MCF 10A (cell line): ENCODE data around the gene NPS. TPM values are rescaled to one million over a fixed set of nuclear protein-coding genes. Genes with fewer than 3 reads are reported as not detected.

Source experiments
- BruUV-seq: library from RNA; stranded (reverse); fragments of 400-500 nt; replicated peaks from 2 replicates; lab custom pipeline; 2021; lab: Mats Ljungman, UMichigan
- CTCF ChIA-PET: fragments of 300-600 bp; sonication (Branson Sonifier 250); formaldehyde crosslinking; extraction: SDS; loops from one replicate; lab custom pipeline; 2021; ENCODE audit warnings: antibody characterized with exemption, inconsistent platforms; lab: Yijun Ruan, JAX
- POLR2A ChIA-PET: fragments of 300-600, 350-650 bp; sonication (Branson Sonifier 250); formaldehyde crosslinking; extraction: SDS; loops from one replicate; lab custom pipeline; 2020; ENCODE audit warnings: antibody characterized with exemption, inconsistent platforms; lab: Yijun Ruan, JAX
- DNase-seq: peaks from one replicate; pipeline ENCODE4 v3.0.0-alpha.2; 2018; ENCODE audit not compliant: unreplicated experiment
- H3K27ac Mint-ChIP-seq: one replicate; pipeline ENCODE4 v1.8.0; 2022; ENCODE audit warnings: mild to moderate bottlenecking, low read depth, mixed read lengths; ENCODE audit not compliant: unreplicated experiment
- H3K27me3 Mint-ChIP-seq: one replicate; pipeline ENCODE4 v1.8.0; 2022; ENCODE audit warnings: mixed read lengths; ENCODE audit not compliant: insufficient read depth, unreplicated experiment
- H3K36me3 Mint-ChIP-seq: one replicate; pipeline ENCODE4 v1.8.0; 2022; ENCODE audit warnings: mild to moderate bottlenecking, moderate library complexity, mixed read lengths; ENCODE audit not compliant: insufficient read depth, unreplicated experiment
- H3K4me1 Mint-ChIP-seq: one replicate; pipeline ENCODE4 v1.8.0; 2022; ENCODE audit warnings: mixed read lengths; ENCODE audit not compliant: insufficient read depth, unreplicated experiment
- H3K4me3 Mint-ChIP-seq: one replicate; pipeline ENCODE4 v1.8.0; 2022; ENCODE audit warnings: mild to moderate bottlenecking, moderate library complexity, mixed read lengths; ENCODE audit not compliant: unreplicated experiment
- H3K9me3 Mint-ChIP-seq: one replicate; pipeline ENCODE4 v1.8.0; 2022; ENCODE audit warnings: mixed read lengths; ENCODE audit not compliant: unreplicated experiment
- CTCF ChIP-seq: fragments of 200-600 bp; IDR thresholded peaks from one replicate; pipeline ENCODE4 v1.8.0; 2022; ENCODE audit warnings: antibody characterized with exemption, mild to moderate bottlenecking; ENCODE audit not compliant: unreplicated experiment
- intact Hi-C: fragments of 100-400 bp; cut with micrococcal nuclease; formaldehyde crosslinking; loops from 2 replicates; pipeline ENCODE4 v1.14.1; 2022
- total RNA-seq: library from RNA; stranded (reverse); gene quantifications from 2 replicates; pipeline ENCODE4 v1.2.3, GENCODE V29; 2022

Gene NPS
- total RNA-seq, 1 experiment from 2014 or later: not detected

GRCh38 chr10:127563718-127564553 is 14.8 kb downstream of the NPS start:
- Mint-ChIP-seq H3K4me3 (no peak overlapping the region), H3K27me3 (peaks cover 63% of the 10 kb centered on the region), H3K36me3 (no peaks in the 10 kb centered on the region), H3K27ac (no peak overlapping the region), H3K4me1 (no peaks in the 10 kb centered on the region), H3K9me3 (no peaks in the 10 kb centered on the region)
- POLR2A ChIA-PET: no interaction called here
- CTCF ChIA-PET: interaction anchor here (0.6 to 1.1 kb wide), 3 partner anchors 13 to 189 kb away, joined by 3 to 4 read pairs (median 3); no protein-coding TSS in a partner anchor
- peak; percentile 72 for TF ChIP-seq CTCF
- intact Hi-C loops: no loop called here
- DNase-seq: peak; percentile 56
- no TSS peak for BruUV-seq

- Mint-ChIP-seq H3K27ac (no peak overlapping the region), H3K9me3 (no peaks in the 10 kb centered on the region), H3K4me3 (no peak overlapping the region), H3K4me1 (no peaks in the 10 kb centered on the region), H3K36me3 (no peaks in the 10 kb centered on the region), H3K27me3 (peaks cover 70% of the 10 kb centered on the region)
- BruUV-seq: no TSS peak
- ChIA-PET POLR2A (no interaction called here), CTCF (interaction anchor here (0.6 to 1.1 kb wide), 4 partner anchors 12 to 767 kb away, joined by 3 to 5 read pairs (median 4); no protein-coding TSS in a partner anchor)
- intact Hi-C loops: no loop called here
- no peak for TF ChIP-seq CTCF
- no peak for DNase-seq
Observed at GRCh38 chr10:127564644-127565043, 15.5 kb downstream of the NPS start.

- no peak for DNase-seq
- H3K4me3 Mint-ChIP-seq: no peak overlapping the region
- intact Hi-C loops: no loop called here
- no peaks in the 10 kb centered on the region for H3K9me3 Mint-ChIP-seq
- no peak overlapping the region for H3K27ac Mint-ChIP-seq
- no peak for TF ChIP-seq CTCF
- no peaks in the 10 kb centered on the region for H3K36me3 Mint-ChIP-seq
- ChIA-PET POLR2A (no interaction called here), CTCF (interaction anchor here (0.7 kb wide), 1 partner anchor 8 kb away, joined by 3 read pairs; no protein-coding TSS in a partner anchor)
- no peaks in the 10 kb centered on the region for H3K4me1 Mint-ChIP-seq
- no TSS peak for BruUV-seq
- peaks cover 79% of the 10 kb centered on the region for H3K27me3 Mint-ChIP-seq
Observed at GRCh38 chr10:127565583-127565982, 16.5 kb downstream of the NPS start.

- no TSS peak for BruUV-seq
- no peak for DNase-seq
- ChIA-PET CTCF (interaction anchor here (0.6 to 2.7 kb wide), 2 partner anchors 9 to 907 kb away, joined by 3 to 12 read pairs; no protein-coding TSS in a partner anchor), POLR2A (no interaction called here)
- Mint-ChIP-seq H3K27me3 (peaks cover 94% of the 10 kb centered on the region), H3K4me1 (no peaks in the 10 kb centered on the region), H3K27ac (no peak overlapping the region), H3K4me3 (no peak overlapping the region), H3K9me3 (no peaks in the 10 kb centered on the region), H3K36me3 (no peaks in the 10 kb centered on the region)
- no peak for TF ChIP-seq CTCF
- intact Hi-C loops: no loop called here
Observed at GRCh38 chr10:127569210-127569609, 20.1 kb downstream of the NPS start.
